Right lobe of liver (tissue), 6 donors: ENCODE measurements around the gene WDR5. TPM values are rescaled to one million over a fixed set of nuclear protein-coding genes. Genes with fewer than 3 reads are reported as not detected.
A peak's percentile ranks its signal among the peaks of the same experiment; 100 is the strongest.

Source experiments
- ATAC-seq, 4 donors: fragments of 200-7000 bp; cut with Tn5 transposase; one replicate each; pipeline ENCODE4 v1.9.1; 2020; ENCODE audit warnings: mild to moderate bottlenecking in 4 of 4, moderate library complexity in 4 of 4
- DNase-seq, 3 donors: peaks; one replicate each; pipeline ENCODE4 v3.0.0-alpha.2; 2020
- H3K27ac ChIP-seq, 3 donors: fragments of 200-600 bp; one replicate each; pipeline ENCODE4 v1.8.0; 2022
- H3K27me3 ChIP-seq, 2 donors: fragments of 200-600 bp; one replicate each; pipeline ENCODE4 v1.8.0; 2022
- H3K36me3 ChIP-seq, 4 donors: fragments of 200-600 bp; sonication (generic) in 1 of 4; one replicate each; pipeline versions ENCODE4 v1.5.1 to v1.8.0; 2017 to 2022; ENCODE audit warnings: control low read depth in 1 of 4
- H3K4me1 ChIP-seq, 4 donors: fragments of 200-600 bp; sonication (generic) in 1 of 4; one replicate each; pipeline versions ENCODE4 v1.5.1 to v1.8.0; 2017 to 2022; ENCODE audit warnings: control low read depth in 1 of 4
- H3K4me3 ChIP-seq, 3 donors: fragments of 200-600 bp; one replicate each; pipeline ENCODE4 v1.8.0; 2022
- H3K9me3 ChIP-seq, 4 donors: fragments of 200-600 bp; sonication (generic) in 1 of 4; one replicate each; pipeline versions ENCODE4 v1.5.1 to v1.8.0; 2017 to 2022; ENCODE audit warnings: control low read depth in 1 of 4
- POLR2A ChIP-seq: fragments of 450-650 bp; IDR thresholded peaks from one replicate; pipeline ENCODE4 v1.6.1; 2017; ENCODE audit warnings: antibody characterized with exemption, mild to moderate bottlenecking
- WGBS: methylation state at CpG from one replicate; pipeline ENCODE4 v1.1.6; 2018; ENCODE audit warnings: low coverage, low lambda C conversion rate; ENCODE audit not compliant: insufficient coverage; ENCODE audit errors: missing lambda C conversion rate; 5-methylcytosine and 5-hydroxymethylcytosine counted together
- intact Hi-C, 2 donors: fragments of 100-400 bp; cut with DNase I; formaldehyde crosslinking; loops; one replicate each; pipeline versions ENCODE4 v1.11.2 to v1.14.1; 2022
- total RNA-seq, 6 experiments: library from RNA; depleted of rRNA in 2 of 6; stranded (reverse); fragments of >200 nt in 2 of 6; fragmentation: NEBNext Ultra II Directional in 3 of 6; extraction: Animal tissue kit (Norgen Biotek cat#: 25700) in 3 of 6; gene quantifications; one replicate each; pipeline versions ENCODE4 v1.1.0 to v1.2.4, GENCODE V29; 2016 to 2023
- TF ChIP-seq, protein P1 (sequence below), 4 donors: fragments of 200-600 bp in 3 of 4; fragments of 450-650 bp in 1 of 4; IDR thresholded peaks; one replicate each; pipeline versions ENCODE4 v1.5.1 to v1.8.0; 2016 to 2022; ENCODE audit warnings: antibody characterized with exemption in 4 of 4, mild to moderate bottlenecking in 2 of 4
- donor health status: DM: no; HTN: yes; CAD: no.
- donor health status: DM: no; HTN: no; CAD: no.
- donor health status: DM: no; HTN: no; CAD: no.
- donor health status: DM: no; HTN: yes; CAD: no.
- donor health status: DM: no; HTN: yes; CAD: no.

The WDR5 gene
- total RNA-seq, 6 experiments from 2014 or later = 16.6 to 24.0 (median 19.9) TPM

DNA sequence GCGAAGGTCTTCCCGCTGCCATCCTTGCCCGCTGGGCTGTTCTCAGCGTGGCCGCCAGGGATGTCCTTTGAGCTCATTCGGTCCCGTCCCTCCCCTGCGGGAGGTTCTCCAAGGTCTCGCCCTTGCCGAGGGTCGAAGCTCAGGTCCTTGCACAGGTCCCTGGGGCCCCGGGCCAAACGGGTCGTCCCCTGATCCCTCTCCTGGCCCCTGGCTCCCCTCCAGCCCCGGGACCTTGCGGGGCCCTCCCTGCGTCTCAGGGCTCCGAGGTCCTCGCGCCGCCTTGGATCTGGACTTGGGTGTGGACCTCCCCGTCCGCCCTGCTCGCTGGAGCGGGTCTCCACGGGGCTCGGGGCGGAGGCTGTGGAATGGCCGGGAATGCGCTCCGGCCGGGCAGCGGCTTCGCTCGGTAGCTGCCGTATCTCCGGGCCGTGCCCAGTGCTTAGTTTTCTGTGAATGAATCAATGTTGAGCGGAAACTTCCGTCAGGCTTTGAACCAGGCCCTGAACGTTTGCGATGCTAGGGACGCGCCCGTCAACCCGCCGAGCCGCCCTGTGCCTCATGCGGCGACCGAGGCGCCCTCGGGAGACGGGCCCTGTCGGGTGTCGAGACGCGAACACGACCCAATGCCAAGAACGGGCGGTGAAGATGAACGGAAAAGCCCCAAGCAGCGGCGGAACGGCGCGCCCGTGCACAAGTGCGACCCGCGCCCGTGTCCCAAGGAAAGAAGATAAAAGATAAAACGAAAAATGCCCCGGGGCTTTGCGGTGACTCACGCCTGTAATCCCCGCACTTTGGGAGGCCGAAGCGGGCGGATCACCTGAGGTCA lies 27.7 kb downstream of the WDR5 start:
- H3K4me1 ChIP-seq = peaks cover 0 to 21% (median 4%) of the 10 kb centered on the region in 4 donors
- DNase-seq (peak; percentile 69 to 82 (median 79)), ATAC-seq (peak in 2 of 4 donors; percentile 39 to 48)
- WGBS = under 1% methylated on average over 29 of the region's 80 CpGs
- no peaks in the 10 kb centered on the region for H3K27me3 ChIP-seq
- intact Hi-C loops = no loop called here
- peak overlapping the region in 1 of 3 donors; percentile 32 for H3K4me3 ChIP-seq
- TF ChIP-seq, protein P1, sequence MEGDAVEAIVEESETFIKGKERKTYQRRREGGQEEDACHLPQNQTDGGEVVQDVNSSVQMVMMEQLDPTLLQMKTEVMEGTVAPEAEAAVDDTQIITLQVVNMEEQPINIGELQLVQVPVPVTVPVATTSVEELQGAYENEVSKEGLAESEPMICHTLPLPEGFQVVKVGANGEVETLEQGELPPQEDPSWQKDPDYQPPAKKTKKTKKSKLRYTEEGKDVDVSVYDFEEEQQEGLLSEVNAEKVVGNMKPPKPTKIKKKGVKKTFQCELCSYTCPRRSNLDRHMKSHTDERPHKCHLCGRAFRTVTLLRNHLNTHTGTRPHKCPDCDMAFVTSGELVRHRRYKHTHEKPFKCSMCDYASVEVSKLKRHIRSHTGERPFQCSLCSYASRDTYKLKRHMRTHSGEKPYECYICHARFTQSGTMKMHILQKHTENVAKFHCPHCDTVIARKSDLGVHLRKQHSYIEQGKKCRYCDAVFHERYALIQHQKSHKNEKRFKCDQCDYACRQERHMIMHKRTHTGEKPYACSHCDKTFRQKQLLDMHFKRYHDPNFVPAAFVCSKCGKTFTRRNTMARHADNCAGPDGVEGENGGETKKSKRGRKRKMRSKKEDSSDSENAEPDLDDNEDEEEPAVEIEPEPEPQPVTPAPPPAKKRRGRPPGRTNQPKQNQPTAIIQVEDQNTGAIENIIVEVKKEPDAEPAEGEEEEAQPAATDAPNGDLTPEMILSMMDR (IDR thresholded peaks at IDR 0.05) = peak; percentile 26 to 51 (median 36)
- peak; percentile 7 for TF ChIP-seq POLR2A
- H3K36me3 ChIP-seq = peaks cover 0 to 5% (median under 1%) of the 10 kb centered on the region in 4 donors
- no peaks in the 10 kb centered on the region for H3K9me3 ChIP-seq
- no peak overlapping the region for H3K27ac ChIP-seq

DNA sequence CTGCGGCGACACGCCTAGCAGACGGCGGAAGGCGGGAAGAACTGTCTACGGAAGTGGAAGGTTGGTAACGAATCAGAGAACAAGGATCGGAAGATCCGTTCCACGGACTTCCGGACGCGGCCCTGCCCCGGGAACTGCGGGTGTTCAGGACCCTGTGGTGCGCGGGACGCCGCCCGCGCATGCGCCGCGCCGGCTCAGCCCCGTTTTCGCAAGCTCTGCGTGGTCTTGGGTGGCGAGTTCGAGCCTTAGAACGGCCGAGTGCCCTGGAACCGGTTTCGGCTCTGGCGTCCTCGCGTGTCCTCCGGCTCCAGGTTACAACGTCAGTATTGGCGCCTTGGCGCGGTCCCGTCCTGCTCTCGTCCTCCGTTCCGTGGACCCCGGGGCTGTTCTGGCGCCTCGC lies 29.0 kb downstream of the WDR5 start:
- Histone ChIP-seq H3K27me3 (no peaks in the 10 kb centered on the region), H3K36me3 (no peaks in the 10 kb centered on the region), H3K9me3 (no peaks in the 10 kb centered on the region), H3K4me3 (no peak overlapping the region), H3K27ac (no peak overlapping the region), H3K4me1 (peaks cover 0 to 28% (median 9%) of the 10 kb centered on the region in 4 donors)
- DNase-seq (no peak), ATAC-seq (no peak)
- WGBS = 0% methylated on average over 6 of the region's 50 CpGs
- TF ChIP-seq, protein P1 (IDR thresholded peaks at IDR 0.05) = no peak
- no peak for TF ChIP-seq POLR2A
- intact Hi-C loops = loop anchor here in 1 of 2 donors (5.0 kb wide), 1 partner anchor 277 kb away; no protein-coding TSS in a partner anchor

DNA sequence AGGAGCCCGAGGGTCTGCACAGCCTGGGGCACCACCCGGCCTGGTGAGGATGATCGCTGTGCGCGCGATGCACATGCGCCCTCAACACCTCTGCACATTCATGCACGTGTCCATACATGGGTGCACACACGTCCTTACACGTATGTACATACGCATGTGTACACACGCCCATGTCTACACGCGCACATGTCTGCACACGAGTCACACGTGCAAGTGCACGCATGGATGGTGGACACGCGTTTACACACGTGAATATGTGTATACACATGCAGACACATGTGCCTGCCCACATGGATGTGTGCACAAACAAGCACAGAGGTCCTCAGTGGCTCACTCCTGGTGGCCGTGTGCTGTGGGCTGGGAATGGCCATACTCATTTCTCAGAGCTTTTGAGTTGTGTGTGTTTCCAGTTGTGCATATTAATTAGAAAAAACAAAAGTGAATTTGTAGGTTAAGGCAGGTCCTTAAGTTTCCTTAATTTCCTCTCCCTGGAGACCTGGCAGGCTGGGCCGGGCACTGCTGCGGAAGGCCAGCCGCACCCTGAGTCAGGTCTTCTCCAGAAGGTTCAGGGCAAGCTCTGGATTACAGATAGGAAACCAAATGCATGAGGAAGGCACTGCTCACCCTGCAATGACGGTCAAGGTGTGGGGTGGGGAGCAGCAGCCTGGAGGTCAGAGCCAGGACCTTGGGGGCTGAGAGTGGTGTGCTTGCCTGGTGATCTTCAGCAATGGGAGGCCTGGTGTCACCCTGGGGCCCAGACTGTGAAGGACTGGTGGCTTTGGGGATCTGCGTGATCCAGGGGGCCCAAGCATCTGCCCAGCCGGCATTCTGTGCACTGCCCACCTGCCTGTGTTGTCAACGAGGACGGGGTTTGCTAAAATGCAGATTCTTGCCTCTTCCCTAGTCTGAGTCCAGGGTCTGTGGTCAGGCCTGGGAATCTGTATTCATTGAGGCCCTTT lies 29.8 kb downstream of the WDR5 start:
- H3K4me1 ChIP-seq = peaks cover 0 to 28% (median 9%) of the 10 kb centered on the region in 4 donors
- 78% methylated on average over 4 of the region's 29 CpGs for WGBS
- H3K36me3 ChIP-seq = no peaks in the 10 kb centered on the region
- H3K4me3 ChIP-seq = no peak overlapping the region
- no peaks in the 10 kb centered on the region for H3K27me3 ChIP-seq
- DNase-seq (peak in 2 of 3 donors; percentile 60 to 64), ATAC-seq (no peak)
- no peaks in the 10 kb centered on the region for H3K9me3 ChIP-seq
- TF ChIP-seq, protein P1 (IDR thresholded peaks at IDR 0.05) = no peak
- no peak for TF ChIP-seq POLR2A
- H3K27ac ChIP-seq = no peak overlapping the region
- intact Hi-C loops = loop anchor here in 1 of 2 donors (5.0 kb wide), 1 partner anchor 277 kb away; no protein-coding TSS in a partner anchor

DNA sequence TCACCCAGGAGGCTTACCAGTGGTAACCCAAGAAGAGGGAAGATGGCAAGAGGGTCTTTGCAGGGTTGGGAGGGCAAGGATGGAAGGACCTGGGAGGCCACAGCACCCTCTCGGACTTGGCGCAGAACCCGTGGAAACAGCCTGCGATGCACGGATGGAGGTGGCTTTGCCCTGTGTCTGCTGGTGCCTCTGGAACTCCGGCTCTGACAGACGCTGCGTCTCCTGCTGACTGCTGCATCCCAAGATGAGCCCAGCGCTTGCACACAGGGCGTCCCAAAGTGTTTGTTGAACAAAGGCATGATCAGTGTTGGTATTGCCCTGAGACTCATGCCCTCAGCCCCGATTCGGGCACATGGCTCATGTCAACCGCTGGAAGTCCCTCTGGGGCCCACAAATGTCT lies 30.5 kb downstream of the WDR5 start:
- DNase-seq (peak in 2 of 3 donors; percentile 43 to 53), ATAC-seq (no peak)
- no CpG with 5 or more reads among the region's 13 CpGs for WGBS
- intact Hi-C loops = loop anchor here in 1 of 2 donors (5.0 kb wide), 1 partner anchor 276 kb away; no protein-coding TSS in a partner anchor
- Histone ChIP-seq H3K27me3 (no peaks in the 10 kb centered on the region), H3K27ac (no peak overlapping the region), H3K4me3 (no peak overlapping the region), H3K36me3 (no peaks in the 10 kb centered on the region), H3K4me1 (peaks cover 0 to 28% (median 9%) of the 10 kb centered on the region in 4 donors), H3K9me3 (no peaks in the 10 kb centered on the region)
- no peak for TF ChIP-seq POLR2A
- TF ChIP-seq, protein P1 (IDR thresholded peaks at IDR 0.05) = no peak
